GM20000 (cell line): ENCODE measurements around the gene DPP4.

ENCODE experiments used
- DNase-seq: peaks from one replicate; pipeline ENCODE4 v3.0.0; 2012; ENCODE audit warnings: low spot score
- CTCF ChIP-seq: IDR thresholded peaks from 2 replicates; pipeline ENCODE4 v1.5.1; 2012; ENCODE audit warnings: mild to moderate bottlenecking, control low read depth; ENCODE audit errors: extremely low read depth, missing control alignments

DPP4 gene

GRCh38 chr2:162100579-162100978 lies 26.6 kb upstream of the DPP4 start:
- no peak for DNase-seq
- TF ChIP-seq CTCF = no peak

GRCh38 chr2:162099836-162100235 lies 25.8 kb upstream of the DPP4 start:
- no peak for TF ChIP-seq CTCF

GRCh38 chr2:162092658-162093556 lies 18.9 kb upstream of the DPP4 start:
- no peak for TF ChIP-seq CTCF
- no peak for DNase-seq

More at GRCh38 chr2:162099836-162100235, 25.8 kb upstream of the DPP4 start:
- no peak for DNase-seq

GRCh38 chr2:162092008-162092390 lies 18.0 kb upstream of the DPP4 start:
- TF ChIP-seq CTCF = no peak
- DNase-seq = no peak

GRCh38 chr2:162091325-162092007 lies 17.5 kb upstream of the DPP4 start:
- TF ChIP-seq CTCF = peak; percentile 31
- DNase-seq = no peak

GRCh38 chr2:162090109-162090508 lies 16.1 kb upstream of the DPP4 start:
- no peak for DNase-seq
- TF ChIP-seq CTCF = no peak

- no peak for DNase-seq
- TF ChIP-seq CTCF = no peak
Observed at GRCh38 chr2:162086904-162087303, 12.9 kb upstream of the DPP4 start.
